Stimulated activated CD4-positive, alpha-beta T cell treated with anti-CD3 and anti-CD28 coated beads, Interleukin-2, amount 100 ng/mL, for 48 hours (primary cell): ENCODE data around the gene CADM1.

Source experiments
- DNase-seq, 2 donors: peaks; one replicate each; pipeline ENCODE4 v3.0.0-alpha.2; 2020

Gene CADM1

DNA sequence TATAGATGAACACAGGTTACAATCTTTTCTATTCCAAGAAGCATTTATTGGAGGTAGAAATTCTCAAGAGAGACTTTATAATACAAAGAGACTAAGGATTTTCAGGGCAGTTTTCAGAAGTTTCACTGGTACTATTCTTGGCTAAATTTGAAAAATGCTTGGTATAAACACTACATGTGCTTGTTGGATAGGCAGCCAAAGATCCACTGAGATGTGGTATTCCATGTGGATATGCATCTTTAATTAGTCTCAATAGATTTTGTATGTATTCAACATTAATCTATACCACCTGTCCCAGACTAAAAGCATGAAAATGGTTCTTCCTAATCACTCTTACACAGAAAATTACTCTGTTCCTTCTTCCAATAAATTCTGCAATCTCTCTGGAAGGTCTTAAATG lies 232.6 kb downstream of the CADM1 start:
- no peak for DNase-seq

- no peak for DNase-seq
Observed at GRCh38 chr11:115269191-115269950, 234.8 kb downstream of the CADM1 start.

DNA sequence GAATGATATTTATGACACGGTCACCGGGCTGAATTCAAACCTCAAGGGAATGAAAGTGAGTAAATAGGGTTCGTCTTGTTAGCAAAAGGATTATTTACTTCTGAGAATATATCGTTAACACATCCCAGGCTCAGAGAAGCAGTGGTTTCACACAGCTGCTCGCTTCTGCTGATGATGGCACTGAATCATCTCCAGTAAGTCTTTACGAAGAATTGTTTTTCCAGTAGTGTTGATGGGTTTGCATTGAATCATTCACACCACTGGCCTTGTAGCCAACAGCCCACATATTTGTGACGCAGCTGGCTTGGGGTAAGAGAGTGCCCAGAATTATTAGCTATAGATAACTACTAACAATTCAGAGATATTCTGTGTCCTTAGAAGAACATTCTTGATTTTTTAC lies 236.3 kb downstream of the CADM1 start:
- DNase-seq, result no peak

- no peak for DNase-seq
Observed at GRCh38 chr11:115267238-115267781, 236.9 kb downstream of the CADM1 start.

DNA sequence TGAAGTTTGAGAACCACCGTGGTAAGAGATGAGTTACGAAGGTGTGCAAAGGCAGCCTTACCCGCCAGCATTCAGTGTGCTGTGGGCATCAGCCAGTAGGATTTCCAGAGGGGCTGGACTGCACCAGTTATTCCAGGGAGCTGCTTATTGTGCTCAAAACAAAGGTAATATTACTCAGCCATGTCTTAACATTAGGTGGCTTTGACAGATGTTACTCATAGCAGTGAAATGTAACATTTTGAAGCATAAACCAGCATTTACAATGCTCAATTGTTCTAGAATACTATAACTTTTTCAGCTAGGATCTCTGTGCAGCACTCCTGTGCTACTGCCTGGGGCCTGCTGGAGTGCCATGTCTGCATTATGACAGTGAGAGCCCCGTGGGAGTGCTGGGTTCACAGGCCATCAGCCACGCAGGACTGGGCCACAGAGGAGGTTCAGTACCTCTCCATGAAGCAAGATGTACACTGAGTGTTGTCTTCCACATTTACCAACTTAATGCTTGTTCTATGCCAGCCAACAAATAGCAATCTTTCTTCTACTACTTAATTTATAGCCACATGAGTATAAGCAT lies 238.1 kb downstream of the CADM1 start:
- no peak for DNase-seq

DNA sequence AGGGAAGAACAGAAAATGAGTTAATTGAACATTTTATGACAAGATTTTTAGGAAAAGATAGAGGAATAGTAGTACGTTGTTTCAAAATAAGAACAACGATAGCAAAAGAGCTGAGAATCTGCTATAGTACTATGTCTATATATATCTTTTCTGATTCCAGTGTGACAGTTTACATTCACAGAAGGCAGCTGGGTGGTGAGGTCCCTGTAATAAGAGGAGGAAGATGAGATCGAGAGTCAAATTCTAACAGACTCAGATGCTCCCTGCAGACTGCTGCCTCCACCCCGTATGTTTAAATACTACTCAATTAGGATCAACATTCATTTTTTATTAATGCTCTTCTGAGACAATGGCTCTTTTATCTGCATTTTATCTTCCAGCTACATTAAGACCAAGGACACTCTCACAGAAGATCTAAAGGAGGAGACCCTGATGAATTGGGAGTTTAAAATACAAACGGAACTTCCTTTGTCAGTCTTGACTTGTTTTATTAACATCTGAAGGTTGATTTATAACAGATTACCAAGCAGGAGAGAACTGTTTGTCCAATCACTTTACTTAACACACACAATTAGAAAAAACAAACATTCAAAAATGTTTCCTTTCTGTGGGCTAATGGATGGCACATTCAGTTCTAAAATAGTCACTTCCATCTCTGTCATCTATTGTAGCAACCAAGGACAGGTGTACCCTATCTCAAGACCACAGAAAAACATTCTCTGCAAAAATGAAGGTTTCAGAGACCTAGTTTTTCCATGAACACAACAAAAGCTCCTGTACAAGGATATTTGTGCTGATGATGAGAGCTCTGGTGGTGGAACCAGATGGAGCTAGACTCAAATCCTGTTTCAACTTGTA lies 240.2 kb downstream of the CADM1 start:
- DNase-seq, result no peak

- DNase-seq, result no peak
Observed at GRCh38 chr11:115258216-115258615, 246.0 kb downstream of the CADM1 start.

DNA sequence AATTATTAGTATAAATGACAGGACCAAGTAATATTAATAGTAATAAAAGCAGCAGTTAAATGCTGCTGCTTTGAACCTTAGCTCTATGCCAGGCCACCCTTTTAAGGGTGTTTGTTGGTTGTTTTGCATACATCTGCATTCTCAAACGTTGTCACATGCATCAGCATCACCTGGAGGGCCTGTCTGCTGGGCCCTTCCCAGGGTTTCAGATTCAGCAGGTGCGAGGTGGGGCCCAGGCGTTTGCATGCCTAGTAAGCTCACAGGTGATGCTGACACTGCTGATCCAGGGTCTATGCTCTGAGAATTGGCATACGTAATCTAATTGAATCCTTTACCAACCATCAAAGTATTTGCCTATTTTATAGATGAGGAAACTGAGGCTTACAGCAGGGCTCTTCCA lies 246.5 kb downstream of the CADM1 start:
- no peak for DNase-seq

- DNase-seq, result no peak
Observed at GRCh38 chr11:115257270-115257669, 246.9 kb downstream of the CADM1 start.

- no peak for DNase-seq
Observed at GRCh38 chr11:115256397-115257197, 247.6 kb downstream of the CADM1 start.

- DNase-seq, result no peak
Observed at GRCh38 chr11:115255006-115255762, 249.0 kb downstream of the CADM1 start.

- no peak for DNase-seq
Observed at GRCh38 chr11:115251126-115251525, 253.1 kb downstream of the CADM1 start.

GRCh38 chr11:115249061-115249578 lies 255.1 kb downstream of the CADM1 start:
- DNase-seq, result no peak

DNA sequence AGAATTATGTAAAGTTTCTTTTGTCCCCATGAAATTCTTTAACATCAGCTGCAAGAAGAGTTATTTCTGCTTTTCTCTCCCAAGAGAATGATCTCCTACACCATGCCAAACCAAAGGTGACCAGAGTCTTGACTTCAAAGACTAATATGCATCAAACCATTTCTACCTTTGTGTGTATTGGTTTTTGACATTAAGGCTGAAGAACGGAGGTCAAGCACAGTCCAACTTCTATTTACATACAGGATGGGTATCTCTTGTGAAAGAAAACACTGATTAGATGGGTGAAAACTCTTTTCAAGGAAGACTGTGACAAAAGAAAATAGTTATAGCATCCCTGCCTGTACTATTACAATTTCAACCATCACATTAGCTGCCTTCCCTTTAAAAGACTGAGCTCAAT lies 256.3 kb downstream of the CADM1 start:
- no peak for DNase-seq

DNA sequence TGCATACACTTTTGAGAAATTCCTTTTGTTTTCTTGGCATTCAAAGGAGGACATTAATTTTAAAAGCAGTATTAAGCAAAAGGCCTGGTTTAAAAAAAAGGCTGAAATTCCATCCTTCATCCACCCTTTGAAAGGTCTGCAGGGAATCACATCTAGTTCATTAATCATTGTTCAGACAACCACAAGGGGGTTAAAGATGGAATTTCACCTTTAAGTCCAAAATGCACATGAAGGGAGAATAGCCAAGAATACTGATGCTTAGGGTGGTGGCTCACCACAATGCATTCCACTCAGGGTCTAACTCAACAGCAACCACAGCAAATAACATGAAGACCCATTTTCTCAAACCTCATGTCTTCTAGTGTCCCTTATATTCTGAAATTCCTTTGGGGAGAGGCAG lies 256.9 kb downstream of the CADM1 start:
- DNase-seq, result no peak

DNA sequence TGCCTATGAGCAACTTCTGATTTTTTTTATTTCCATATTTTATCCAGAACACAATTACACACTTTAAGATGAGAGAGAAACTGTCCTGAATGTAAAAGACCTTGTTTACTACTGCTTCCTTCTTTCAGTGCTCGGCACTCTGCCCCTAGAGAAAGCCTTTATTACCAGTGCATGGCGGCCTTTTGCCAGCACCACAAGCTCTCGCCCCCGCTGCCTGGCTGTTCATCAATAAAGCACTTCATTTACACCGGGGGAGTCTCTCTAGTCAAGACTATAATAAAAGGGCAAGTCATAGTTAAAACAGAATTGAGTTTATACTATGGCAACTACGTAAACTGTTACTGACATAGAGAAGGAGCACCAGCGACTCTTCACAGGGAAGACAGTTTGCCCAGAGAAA lies 259.5 kb downstream of the CADM1 start:
- no peak for DNase-seq

DNA sequence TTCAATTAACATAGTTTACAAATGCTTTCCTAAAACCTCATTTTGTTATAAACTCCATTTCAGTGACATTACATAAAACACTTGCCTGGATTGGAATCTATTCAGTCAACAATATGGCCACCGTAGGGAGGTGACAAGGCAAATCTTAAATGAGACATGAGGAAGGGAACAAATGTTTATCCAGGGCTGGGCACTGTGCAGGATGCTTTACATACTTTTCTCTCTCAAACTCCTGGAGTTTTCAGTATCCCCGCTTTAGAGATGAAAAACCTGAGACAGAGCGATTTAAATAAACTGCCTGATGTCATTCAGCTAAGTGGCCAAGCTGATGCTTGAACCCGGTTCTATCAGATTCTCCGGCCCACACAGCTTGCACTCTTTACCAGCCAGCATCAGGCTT lies 259.9 kb downstream of the CADM1 start:
- no peak for DNase-seq

DNA sequence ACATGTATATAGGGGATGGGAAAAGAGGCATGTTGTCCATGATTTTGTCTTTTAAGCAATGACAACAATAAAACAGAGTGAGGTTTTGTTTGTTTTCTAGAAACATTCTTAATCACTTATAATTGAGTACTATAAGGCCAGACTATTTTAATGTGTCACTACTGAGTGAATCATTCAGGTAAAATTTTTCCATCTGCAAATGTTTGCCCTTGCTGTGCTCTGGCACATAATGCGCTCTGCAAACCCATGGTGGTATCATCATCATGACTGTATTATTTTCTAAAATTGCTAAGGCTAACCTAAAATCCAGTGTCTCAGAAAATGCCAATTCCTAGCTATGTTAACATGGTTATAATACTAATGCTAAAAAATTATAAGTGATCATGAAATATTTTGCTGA lies 261.2 kb downstream of the CADM1 start:
- no peak for DNase-seq

- DNase-seq, result no peak
Observed at GRCh38 chr11:115241899-115242298, 262.3 kb downstream of the CADM1 start.

DNA sequence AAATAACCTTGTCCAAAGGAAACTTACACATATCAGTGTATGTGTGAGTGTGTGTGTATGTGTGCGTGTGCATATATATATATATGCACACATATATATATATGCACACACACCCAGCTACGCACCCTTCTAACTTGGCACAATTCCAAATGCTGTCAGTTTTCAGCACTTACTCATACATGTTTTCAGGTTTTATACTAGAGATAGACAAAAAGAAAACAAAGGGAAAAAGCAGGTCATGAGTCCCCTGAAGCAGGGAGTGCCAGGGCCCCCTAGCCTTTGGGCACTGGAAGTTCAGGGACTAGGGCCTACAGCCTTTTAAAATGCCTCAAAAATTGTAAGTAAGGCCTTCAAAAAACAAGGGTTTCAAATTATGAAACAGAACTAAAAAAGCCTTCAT lies 265.4 kb downstream of the CADM1 start:
- no peak for DNase-seq

GRCh38 chr11:115238086-115238485 lies 266.1 kb downstream of the CADM1 start:
- no peak for DNase-seq

DNA sequence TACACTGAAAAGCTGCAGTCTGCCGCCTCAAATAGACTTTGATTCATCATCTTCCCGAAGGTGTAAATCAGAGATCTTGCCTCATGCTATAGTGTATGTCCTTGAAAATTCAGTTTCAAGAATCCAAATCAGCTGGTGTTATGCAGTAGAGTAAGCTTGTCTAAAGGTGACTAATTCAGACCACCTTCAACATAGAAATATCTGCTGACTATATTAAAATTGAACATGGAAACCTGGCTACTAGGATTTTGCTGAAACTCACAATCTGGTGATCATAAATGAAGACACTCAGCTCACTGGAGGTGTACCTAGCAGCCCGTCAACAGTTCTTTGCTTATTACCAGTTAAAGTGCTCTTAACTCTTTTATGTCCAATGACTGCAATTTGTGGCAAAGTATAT lies 266.6 kb downstream of the CADM1 start:
- DNase-seq, result no peak
